Ovary (tissue), 9 donors: ENCODE results near the gene ARHGAP9. TPM values are rescaled to one million over a fixed set of nuclear protein-coding genes. Genes with fewer than 3 reads are reported as not detected.
A peak's percentile ranks its signal among the peaks of the same experiment; 100 is the strongest.

Experiments
- DNase-seq, 5 donors: peaks; one replicate each; pipeline ENCODE4 v3.0.0-alpha.2; 2019 to 2020
- H3K27ac ChIP-seq, 2 donors: fragments of 200-600 bp; one replicate each; pipeline versions ENCODE4 v1.5.1 to v1.8.0; 2019 to 2022
- H3K27me3 ChIP-seq: fragments of 200-600 bp; one replicate; pipeline ENCODE4 v1.8.0; 2022
- H3K36me3 ChIP-seq: fragments of 200-600 bp; sonication (generic); one replicate; pipeline ENCODE4 v1.5.1; 2019
- H3K4me1 ChIP-seq: one replicate; pipeline ENCODE4 v1.8.1; 2013; ENCODE audit warnings: mild to moderate bottlenecking, moderate library complexity; ENCODE audit not compliant: insufficient read depth
- H3K4me3 ChIP-seq: fragments of 200-600 bp; sonication (generic); one replicate; pipeline ENCODE4 v1.5.1; 2017
- H3K9me3 ChIP-seq, 2 donors: fragments of 200-600 bp in 1 of 2; sonication (generic) in 1 of 2; one replicate each; pipeline versions ENCODE4 v1.5.1 to v1.8.1; 2013 to 2019; ENCODE audit warnings: mild to moderate bottlenecking in 1 of 2, moderate library complexity in 1 of 2
- CTCF ChIP-seq, 3 donors: fragments of 450-650 bp in 2 of 3; fragments of 200-600 bp in 1 of 3; IDR thresholded peaks; one replicate each; pipeline versions ENCODE4 v1.5.1 to v1.8.0; 2016 to 2022; ENCODE audit warnings: antibody characterized with exemption in 3 of 3, mild to moderate bottlenecking in 1 of 3
- EP300 ChIP-seq: sonication (generic); formaldehyde crosslinking; IDR thresholded peaks from one replicate; pipeline ENCODE4 v1.6.1; 2017; ENCODE audit warnings: antibody characterized with exemption
- POLR2A ChIP-seq: fragments of 450-650 bp; IDR thresholded peaks from one replicate; pipeline ENCODE4 v1.6.1; 2017; ENCODE audit warnings: antibody characterized with exemption, mild to moderate bottlenecking, moderate library complexity
- WGBS, 3 donors: extraction: QIAGEN DNeasy Blood & Tissue Kit in 1 of 3; methylation state at CpG; one replicate each; pipeline versions ENCODE4 v1.1.5 to v1.1.7; 2013 to 2017; 5-methylcytosine and 5-hydroxymethylcytosine counted together
- intact Hi-C, 4 donors: fragments of 100-400 bp; cut with DNase I; formaldehyde crosslinking; loops; one replicate each; pipeline versions ENCODE4 v1.11.0 to v1.15.1; 2022 to 2023
- polyA plus RNA-seq, 2 donors: library from polyadenylated mRNA; stranded (reverse); fragments of 200-250 nt in 1 of 2; fragments of 350-450 nt in 1 of 2; fragmentation: Illumina TruSeq in 1 of 2; extraction: RNeasy Lipid Tissue Mini Kit (QIAGEN cat#74804) in 1 of 2; gene quantifications; one replicate each; pipeline ENCODE4 v1.2.3, GENCODE V29; 2013 to 2014
- total RNA-seq, 7 donors: library from RNA; depleted of rRNA in 2 of 7; stranded (reverse); fragments of >200 nt in 2 of 7; fragmentation: NEBNext Ultra II Directional in 3 of 7; extraction: Animal tissue kit (Norgen Biotek cat#: 25700) in 3 of 7; gene quantifications; one replicate each; pipeline versions ENCODE4 v1.1.0 to v1.2.4, GENCODE V29; 2016 to 2023
- donor health status: DM: no; HTN: no; CAD: no; lungs with moderate emphysema.
- donor health status: DM: no; HTN: no; CAD: no.
- donor health status: Bipolar disorder and iron deficiency.
- donor health status: DM: yes; HTN: yes; CAD: no.
- donor health status: DM: no; HTN: no; CAD: no.
- donor health status: DM: yes; HTN: yes; CAD: no.

The ARHGAP9 gene
- total and polyA plus RNA-seq, 9 donors = 2.6 to 9.5 (median 4.2) TPM

- Histone ChIP-seq H3K27me3 (no peaks in the 10 kb centered on the region), H3K4me3 (peak overlapping the region; percentile 64), H3K36me3 (no peaks in the 10 kb centered on the region), H3K9me3 (no peaks in the 10 kb centered on the region), H3K27ac (no peak overlapping the region), H3K4me1 (peaks cover 7% of the 10 kb centered on the region)
- WGBS, 3 donors = 1% methylated on average over 6 of the region's 6 CpGs
- no peak for DNase-seq
- intact Hi-C loops = no loop called here
- TF ChIP-seq EP300 (no peak), POLR2A (no peak), CTCF (IDR thresholded peaks at IDR 0.05) (no peak)
Observed at GRCh38 chr12:57460468-57460784, 19.2 kb downstream of the ARHGAP9 start.

DNA sequence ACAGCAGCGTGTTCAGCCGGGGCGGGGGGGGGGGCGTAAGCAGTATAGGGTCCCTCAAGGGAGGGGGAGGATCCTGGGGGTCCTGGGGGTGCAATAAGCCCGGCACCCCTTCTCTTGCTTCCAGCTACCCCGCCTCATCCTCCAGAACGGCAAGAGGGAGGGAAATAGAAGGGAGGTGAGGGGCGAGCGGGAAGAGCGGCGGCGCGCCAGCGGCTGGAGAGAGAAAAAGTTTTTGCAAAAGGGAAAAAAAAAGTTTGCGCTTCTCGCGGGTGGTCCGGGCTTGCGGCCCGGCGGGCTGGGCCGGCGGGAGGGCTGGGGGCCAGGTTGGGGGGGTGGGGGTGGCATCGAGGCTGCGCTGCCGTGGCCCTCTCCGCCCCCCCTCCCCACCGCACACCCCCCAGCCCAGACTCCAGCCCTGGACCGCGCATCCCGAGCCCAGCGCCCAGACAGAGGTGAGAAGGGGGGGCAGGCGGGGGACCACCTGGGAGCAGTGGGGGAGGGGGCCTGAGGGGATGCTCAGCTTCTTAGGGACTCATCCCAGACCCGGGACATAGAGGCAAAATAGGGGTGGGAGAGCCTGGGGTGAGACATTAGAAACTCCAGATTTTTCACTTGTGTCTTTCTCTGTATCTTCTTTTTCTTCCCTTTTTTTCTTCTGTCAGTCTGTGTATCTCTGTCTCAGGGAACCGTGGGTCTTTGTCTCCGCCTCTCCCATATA is 19.8 kb downstream of the ARHGAP9 start, which contains the start of gene GLI1:
TSS of gene GLI1 (plus strand) at position 36 of the 718 bp plus-strand sequence. CDS start 3,907 bp downstream, outside the sequence.
- Histone ChIP-seq H3K4me1 (peaks cover 7% of the 10 kb centered on the region), H3K36me3 (no peaks in the 10 kb centered on the region), H3K27me3 (no peaks in the 10 kb centered on the region), H3K27ac (peak within 1 kb of the TSS; percentile 23 to 47), H3K9me3 (no peaks in the 10 kb centered on the region), H3K4me3 (peak within 1 kb of the TSS; percentile 64)
- DNase-seq = peak in 1 of 5 donors; percentile 65
- TF ChIP-seq EP300 (no peak), POLR2A (no peak), CTCF (IDR thresholded peaks at IDR 0.05) (no peak)
- intact Hi-C loops = loop anchor here in 3 of 4 donors (5.0 to 10.0 kb wide), 4 partner anchors 148 to 167 kb away; no protein-coding TSS in a partner anchor
- WGBS, 3 donors = 1% methylated on average over 27 to 36 of the region's 36 CpGs

- intact Hi-C loops = loop anchor here in 3 of 4 donors (5.0 to 10.0 kb wide), 4 partner anchors 147 to 168 kb away; no protein-coding TSS in a partner anchor
- Histone ChIP-seq H3K36me3 (no peaks in the 10 kb centered on the region), H3K27ac (peak overlapping the region; percentile 23 to 47), H3K4me1 (peaks cover 7% of the 10 kb centered on the region), H3K9me3 (no peaks in the 10 kb centered on the region), H3K4me3 (peak overlapping the region; percentile 64), H3K27me3 (no peaks in the 10 kb centered on the region)
- 0% methylated on average over 24 of the region's 24 CpGs for WGBS, 3 donors
- DNase-seq = peak; percentile 87 to 95 (median 93)
- TF ChIP-seq POLR2A (peak; percentile 58), CTCF (IDR thresholded peaks at IDR 0.05) (peak; percentile 87 to 95 (median 91)), EP300 (no peak)
Observed at GRCh38 chr12:57459055-57459749, 20.5 kb downstream of the ARHGAP9 start.

DNA sequence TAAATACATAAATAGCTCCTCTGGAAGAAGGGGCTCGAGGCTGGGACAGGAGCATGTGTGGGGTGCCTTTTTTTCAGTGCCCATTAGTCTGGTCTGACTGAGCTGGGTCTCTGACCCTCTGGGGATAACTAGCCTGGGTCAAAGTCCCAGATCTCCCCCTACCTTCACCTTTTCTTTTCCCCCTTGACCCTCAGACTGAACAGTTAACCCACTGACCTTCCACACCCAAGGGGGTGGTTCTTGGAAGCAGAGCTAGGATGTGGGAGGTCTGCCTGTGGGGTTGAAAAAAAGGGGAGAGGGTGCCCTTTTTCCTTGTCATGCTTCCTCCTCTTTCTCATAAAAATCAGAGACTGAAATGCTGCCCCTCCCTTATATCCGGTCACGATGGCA is 21.0 kb downstream of the ARHGAP9 start:
- 28 to 35% (median 35%) methylated on average over 3 of the region's 3 CpGs for WGBS, 3 donors
- H3K4me1 ChIP-seq = peaks cover 7% of the 10 kb centered on the region
- H3K27ac ChIP-seq = no peak overlapping the region
- no peak for TF ChIP-seq POLR2A
- no peak for TF ChIP-seq CTCF (IDR thresholded peaks at IDR 0.05)
- no peak for TF ChIP-seq EP300
- intact Hi-C loops = loop anchor here in 3 of 4 donors (5.0 to 10.0 kb wide), 4 partner anchors 146 to 169 kb away; no protein-coding TSS in a partner anchor
- H3K36me3 ChIP-seq = no peaks in the 10 kb centered on the region
- H3K4me3 ChIP-seq = peak overlapping the region; percentile 64
- H3K9me3 ChIP-seq = no peaks in the 10 kb centered on the region
- no peaks in the 10 kb centered on the region for H3K27me3 ChIP-seq
- no peak for DNase-seq
